HEK293 (cell line): Measurements from ENCODE around the gene KCNA1.

Source experiments
- CTCF ChIA-PET: fragments of 350-600 bp; formaldehyde crosslinking; extraction: SDS; loops from one replicate; lab custom pipeline; 2021; ENCODE audit warnings: antibody characterized with exemption; lab: Yijun Ruan, JAX
- POLR2A ChIA-PET: fragments of 300-600 bp; formaldehyde crosslinking; extraction: SDS; loops from one replicate; lab custom pipeline; 2020; ENCODE audit warnings: antibody characterized with exemption, inconsistent platforms; lab: Yijun Ruan, JAX
- H3K27ac ChIP-seq: fragments of 200-500 bp; sonication (Bioruptor generic); 2 replicates; pipeline ENCODE4 v1.5.1; 2014; ENCODE audit warnings: low read depth, low read length, control low read depth, inconsistent platforms; ENCODE audit errors: extremely low read depth
- H3K36me3 ChIP-seq, 2 experiments: fragments of 200-500 bp in 1 of 2; sonication (Bioruptor generic) in 1 of 2; 1 replicate in 1 of 2; 2 replicates in 1 of 2; pipeline ENCODE4 v1.5.1; 2014 to 2017; ENCODE audit warnings: inconsistent platforms in 2 of 2, low read length in 2 of 2; ENCODE audit not compliant: control insufficient read depth in 2 of 2, insufficient read depth in 1 of 2
- H3K4me1 ChIP-seq: fragments of 200-500 bp; sonication (Bioruptor generic); 2 replicates; pipeline ENCODE4 v1.5.1; 2014; ENCODE audit warnings: mild to moderate bottlenecking, low read length, inconsistent platforms; ENCODE audit not compliant: control insufficient read depth, insufficient read depth
- H3K4me3 ChIP-seq: 2 replicates; pipeline ENCODE4 v1.5.1; 2011; ENCODE audit warnings: low read depth, mild to moderate bottlenecking, control low read depth, low read length, moderate library complexity
- H3K9me3 ChIP-seq: fragments of 200-500 bp; sonication (Bioruptor generic); 2 replicates; pipeline ENCODE4 v1.5.1; 2014; ENCODE audit warnings: low read depth, low read length, inconsistent platforms; ENCODE audit not compliant: control insufficient read depth, insufficient read depth
- GFI1B ChIP-seq: fragments of 450-650 bp; formaldehyde crosslinking; IDR thresholded peaks from 2 replicates; pipeline ENCODE4 v1.5.1; 2016; ENCODE audit warnings: missing biosample characterization, missing genetic modification characterization
- IKZF3 ChIP-seq: fragments of 450-650 bp; IDR thresholded peaks from 2 replicates; pipeline ENCODE4 v1.5.0; 2018; ENCODE audit warnings: missing biosample characterization, mild to moderate bottlenecking, missing genetic modification characterization, moderate library complexity
- KLF10 ChIP-seq: fragments of 450-650 bp; IDR thresholded peaks from 2 replicates; pipeline ENCODE4 v1.5.1; 2018; ENCODE audit warnings: missing biosample characterization, mild to moderate bottlenecking, missing genetic modification characterization
- KLF8 ChIP-seq: fragments of 450-650 bp; formaldehyde crosslinking; IDR thresholded peaks from 2 replicates; pipeline ENCODE4 v1.5.1; 2016; ENCODE audit warnings: missing biosample characterization, missing genetic modification characterization
- OVOL3 ChIP-seq: fragments of 450-650 bp; formaldehyde crosslinking; IDR thresholded peaks from 2 replicates; pipeline ENCODE4 v1.5.1; 2016; ENCODE audit warnings: missing biosample characterization, missing genetic modification characterization
- SALL2 ChIP-seq: fragments of 450-650 bp; formaldehyde crosslinking; IDR thresholded peaks from 2 replicates; pipeline ENCODE4 v1.5.0; 2017; ENCODE audit warnings: missing biosample characterization, mild to moderate bottlenecking, missing genetic modification characterization, borderline replicate concordance
- YY2 ChIP-seq: fragments of 450-650 bp; formaldehyde crosslinking; IDR thresholded peaks from 2 replicates; pipeline ENCODE4 v1.5.1; 2016; ENCODE audit warnings: missing biosample characterization, missing genetic modification characterization
- ZBTB17 ChIP-seq: fragments of 450-650 bp; formaldehyde crosslinking; IDR thresholded peaks from 2 replicates; pipeline ENCODE4 v1.5.1; 2016; ENCODE audit warnings: missing biosample characterization, missing genetic modification characterization
- ZFP3 ChIP-seq: fragments of 450-650 bp; formaldehyde crosslinking; IDR thresholded peaks from 2 replicates; pipeline ENCODE4 v1.5.1; 2016; ENCODE audit warnings: low read depth, missing biosample characterization, missing genetic modification characterization
- ZNF24 ChIP-seq: fragments of 450-650 bp; formaldehyde crosslinking; IDR thresholded peaks from 2 replicates; pipeline ENCODE4 v1.5.1; 2016; ENCODE audit warnings: missing biosample characterization, missing genetic modification characterization
- ZNF26 ChIP-seq: fragments of 450-650 bp; formaldehyde crosslinking; IDR thresholded peaks from 2 replicates; pipeline ENCODE4 v1.5.1; 2016; ENCODE audit warnings: missing biosample characterization, missing genetic modification characterization
- ZNF341 ChIP-seq: fragments of 450-650 bp; formaldehyde crosslinking; IDR thresholded peaks from 2 replicates; pipeline ENCODE4; 2016; ENCODE audit warnings: low read depth, missing biosample characterization, missing genetic modification characterization
- ZNF354C ChIP-seq: fragments of 450-650 bp; formaldehyde crosslinking; IDR thresholded peaks from 2 replicates; pipeline ENCODE4 v1.5.1; 2016; ENCODE audit warnings: missing biosample characterization, missing genetic modification characterization, low read depth, borderline replicate concordance
- ZNF362 ChIP-seq: fragments of 450-650 bp; formaldehyde crosslinking; IDR thresholded peaks from 2 replicates; pipeline ENCODE4 v1.5.1; 2016; ENCODE audit warnings: missing biosample characterization, missing genetic modification characterization
- ZNF37A ChIP-seq: fragments of 450-650 bp; IDR thresholded peaks from 2 replicates; pipeline ENCODE4 v1.5.1; 2018; ENCODE audit warnings: missing biosample characterization, missing genetic modification characterization
- ZNF510 ChIP-seq: fragments of 450-650 bp; formaldehyde crosslinking; IDR thresholded peaks from 2 replicates; pipeline ENCODE4 v1.5.1; 2018; ENCODE audit warnings: mild to moderate bottlenecking, missing genetic modification characterization, missing biosample characterization; ENCODE audit not compliant: insufficient replicate concordance
- ZNF530 ChIP-seq: fragments of 450-650 bp; formaldehyde crosslinking; IDR thresholded peaks from 2 replicates; pipeline ENCODE4 v1.5.1; 2016; ENCODE audit warnings: low read depth, missing biosample characterization, missing genetic modification characterization
- ZNF560 ChIP-seq: fragments of 450-650 bp; formaldehyde crosslinking; IDR thresholded peaks from 2 replicates; pipeline ENCODE4 v1.5.1; 2017; ENCODE audit warnings: missing biosample characterization, missing genetic modification characterization, borderline replicate concordance
- ZNF561 ChIP-seq: fragments of 450-650 bp; IDR thresholded peaks from 2 replicates; pipeline ENCODE4 v1.5.1; 2018; ENCODE audit warnings: missing biosample characterization, missing genetic modification characterization, borderline replicate concordance
- ZNF610 ChIP-seq: fragments of 450-650 bp; formaldehyde crosslinking; IDR thresholded peaks from 2 replicates; pipeline ENCODE4 v1.5.1; 2016; ENCODE audit warnings: missing biosample characterization, missing genetic modification characterization, borderline replicate concordance
- ZNF629 ChIP-seq: fragments of 450-650 bp; formaldehyde crosslinking; IDR thresholded peaks from 2 replicates; pipeline ENCODE4 v1.5.1; 2017; ENCODE audit warnings: missing biosample characterization, missing genetic modification characterization
- ZNF654 ChIP-seq: fragments of 450-650 bp; formaldehyde crosslinking; IDR thresholded peaks from 2 replicates; pipeline ENCODE4 v1.5.1; 2016; ENCODE audit warnings: low read depth, missing biosample characterization, missing genetic modification characterization
- ZNF670 ChIP-seq: fragments of 450-650 bp; formaldehyde crosslinking; IDR thresholded peaks from 2 replicates; pipeline ENCODE4 v1.5.1; 2016; ENCODE audit warnings: missing biosample characterization, missing genetic modification characterization, low read depth
- ZNF777 ChIP-seq: fragments of 450-650 bp; formaldehyde crosslinking; IDR thresholded peaks from 2 replicates; pipeline ENCODE4 v1.5.1; 2017; ENCODE audit warnings: missing biosample characterization, missing genetic modification characterization, borderline replicate concordance
- TF ChIP-seq, protein P1 (sequence below): fragments of 450-650 bp; formaldehyde crosslinking; IDR thresholded peaks from 2 replicates; pipeline ENCODE4 v1.5.1; 2016; ENCODE audit warnings: missing biosample characterization, missing genetic modification characterization
- TF ChIP-seq, protein P2 (sequence below): fragments of 450-650 bp; formaldehyde crosslinking; IDR thresholded peaks from 2 replicates; pipeline ENCODE4 v1.5.1; 2017; ENCODE audit warnings: missing biosample characterization, missing genetic modification characterization
- TF ChIP-seq, protein P3 (sequence below): fragments of 450-650 bp; formaldehyde crosslinking; IDR thresholded peaks from 2 replicates; pipeline ENCODE4 v1.5.1; 2017; ENCODE audit warnings: missing biosample characterization, missing genetic modification characterization
- TF ChIP-seq, protein P4 (sequence below): fragments of 450-650 bp; formaldehyde crosslinking; IDR thresholded peaks from 2 replicates; pipeline ENCODE4 v1.5.1; 2016; ENCODE audit warnings: missing biosample characterization, missing genetic modification characterization, low read depth

Gene KCNA1

DNA sequence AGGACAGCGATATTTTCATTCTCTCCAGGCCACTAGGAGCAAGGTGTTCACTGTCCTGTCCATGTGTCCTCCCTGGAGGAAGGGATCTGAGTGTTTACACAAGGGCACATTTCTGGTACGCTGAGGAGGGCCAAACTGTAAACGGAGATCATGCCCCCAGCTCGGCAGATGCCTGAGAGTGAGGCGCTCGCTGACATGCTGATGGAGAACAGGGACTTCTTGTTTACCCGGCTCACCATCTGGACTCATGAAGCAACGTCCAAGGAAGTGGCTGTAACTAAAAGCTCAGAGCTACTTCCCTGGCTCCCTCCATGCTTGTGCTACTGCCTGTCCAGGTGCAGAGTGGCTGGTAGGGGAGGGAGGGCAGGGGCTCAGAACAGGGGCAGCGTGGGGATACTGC, 43.4 kb upstream of the KCNA1 start (continued):
- no peak for TF ChIP-seq ZNF362 (tag by site-specific recombination)
- TF ChIP-seq KLF10 (tag by site-specific recombination) = no peak
- no peak for TF ChIP-seq OVOL3
- TF ChIP-seq, protein P1, sequence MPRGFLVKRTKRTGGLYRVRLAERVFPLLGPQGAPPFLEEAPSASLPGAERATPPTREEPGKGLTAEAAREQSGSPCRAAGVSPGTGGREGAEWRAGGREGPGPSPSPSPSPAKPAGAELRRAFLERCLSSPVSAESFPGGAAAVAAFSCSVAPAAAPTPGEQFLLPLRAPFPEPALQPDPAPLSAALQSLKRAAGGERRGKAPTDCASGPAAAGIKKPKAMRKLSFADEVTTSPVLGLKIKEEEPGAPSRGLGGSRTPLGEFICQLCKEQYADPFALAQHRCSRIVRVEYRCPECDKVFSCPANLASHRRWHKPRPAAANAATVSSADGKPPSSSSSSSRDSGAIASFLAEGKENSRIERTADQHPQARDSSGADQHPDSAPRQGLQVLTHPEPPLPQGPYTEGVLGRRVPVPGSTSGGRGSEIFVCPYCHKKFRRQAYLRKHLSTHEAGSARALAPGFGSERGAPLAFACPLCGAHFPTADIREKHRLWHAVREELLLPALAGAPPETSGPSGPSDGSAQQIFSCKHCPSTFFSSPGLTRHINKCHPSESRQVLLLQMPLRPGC (tag by site-specific recombination) = no peak
- TF ChIP-seq, protein P2, sequence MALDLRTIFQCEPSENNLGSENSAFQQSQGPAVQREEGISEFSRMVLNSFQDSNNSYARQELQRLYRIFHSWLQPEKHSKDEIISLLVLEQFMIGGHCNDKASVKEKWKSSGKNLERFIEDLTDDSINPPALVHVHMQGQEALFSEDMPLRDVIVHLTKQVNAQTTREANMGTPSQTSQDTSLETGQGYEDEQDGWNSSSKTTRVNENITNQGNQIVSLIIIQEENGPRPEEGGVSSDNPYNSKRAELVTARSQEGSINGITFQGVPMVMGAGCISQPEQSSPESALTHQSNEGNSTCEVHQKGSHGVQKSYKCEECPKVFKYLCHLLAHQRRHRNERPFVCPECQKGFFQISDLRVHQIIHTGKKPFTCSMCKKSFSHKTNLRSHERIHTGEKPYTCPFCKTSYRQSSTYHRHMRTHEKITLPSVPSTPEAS (tag by site-specific recombination) = no peak
- TF ChIP-seq ZNF26 (tag by site-specific recombination) = no peak
- TF ChIP-seq ZNF561 (tag by site-specific recombination) = no peak
- TF ChIP-seq ZNF341 = no peak
- no peak for TF ChIP-seq ZNF354C (tag by site-specific recombination)
- TF ChIP-seq ZNF670 = no peak
- TF ChIP-seq ZNF510 (tag by site-specific recombination) = no peak
- TF ChIP-seq ZNF560 = no peak
- no peak for TF ChIP-seq ZNF629 (tag by site-specific recombination)
- TF ChIP-seq KLF8 (tag by site-specific recombination) = no peak

- POLR2A ChIA-PET = no interaction called here
- Histone ChIP-seq H3K4me1 (no peaks in the 10 kb centered on the region), H3K9me3 (no peaks in the 10 kb centered on the region), H3K36me3 (no peaks in the 10 kb centered on the region), H3K4me3 (no peak overlapping the region), H3K27ac (no peak overlapping the region)
- CTCF ChIA-PET = interaction anchor here (8.6 kb wide), 1 partner anchor 10 kb away, joined by 74 read pairs; no protein-coding TSS in a partner anchor
- no peak for TF ChIP-seq YY2 (tag by site-specific recombination)
- TF ChIP-seq, protein P3, sequence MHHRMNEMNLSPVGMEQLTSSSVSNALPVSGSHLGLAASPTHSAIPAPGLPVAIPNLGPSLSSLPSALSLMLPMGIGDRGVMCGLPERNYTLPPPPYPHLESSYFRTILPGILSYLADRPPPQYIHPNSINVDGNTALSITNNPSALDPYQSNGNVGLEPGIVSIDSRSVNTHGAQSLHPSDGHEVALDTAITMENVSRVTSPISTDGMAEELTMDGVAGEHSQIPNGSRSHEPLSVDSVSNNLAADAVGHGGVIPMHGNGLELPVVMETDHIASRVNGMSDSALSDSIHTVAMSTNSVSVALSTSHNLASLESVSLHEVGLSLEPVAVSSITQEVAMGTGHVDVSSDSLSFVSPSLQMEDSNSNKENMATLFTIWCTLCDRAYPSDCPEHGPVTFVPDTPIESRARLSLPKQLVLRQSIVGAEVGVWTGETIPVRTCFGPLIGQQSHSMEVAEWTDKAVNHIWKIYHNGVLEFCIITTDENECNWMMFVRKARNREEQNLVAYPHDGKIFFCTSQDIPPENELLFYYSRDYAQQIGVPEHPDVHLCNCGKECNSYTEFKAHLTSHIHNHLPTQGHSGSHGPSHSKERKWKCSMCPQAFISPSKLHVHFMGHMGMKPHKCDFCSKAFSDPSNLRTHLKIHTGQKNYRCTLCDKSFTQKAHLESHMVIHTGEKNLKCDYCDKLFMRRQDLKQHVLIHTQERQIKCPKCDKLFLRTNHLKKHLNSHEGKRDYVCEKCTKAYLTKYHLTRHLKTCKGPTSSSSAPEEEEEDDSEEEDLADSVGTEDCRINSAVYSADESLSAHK (tag by site-specific recombination) = no peak
- no peak for TF ChIP-seq IKZF3 (tag by site-specific recombination)
- TF ChIP-seq GFI1B = no peak
- no peak for TF ChIP-seq ZNF530 (tag by site-specific recombination)
- TF ChIP-seq, protein P4, sequence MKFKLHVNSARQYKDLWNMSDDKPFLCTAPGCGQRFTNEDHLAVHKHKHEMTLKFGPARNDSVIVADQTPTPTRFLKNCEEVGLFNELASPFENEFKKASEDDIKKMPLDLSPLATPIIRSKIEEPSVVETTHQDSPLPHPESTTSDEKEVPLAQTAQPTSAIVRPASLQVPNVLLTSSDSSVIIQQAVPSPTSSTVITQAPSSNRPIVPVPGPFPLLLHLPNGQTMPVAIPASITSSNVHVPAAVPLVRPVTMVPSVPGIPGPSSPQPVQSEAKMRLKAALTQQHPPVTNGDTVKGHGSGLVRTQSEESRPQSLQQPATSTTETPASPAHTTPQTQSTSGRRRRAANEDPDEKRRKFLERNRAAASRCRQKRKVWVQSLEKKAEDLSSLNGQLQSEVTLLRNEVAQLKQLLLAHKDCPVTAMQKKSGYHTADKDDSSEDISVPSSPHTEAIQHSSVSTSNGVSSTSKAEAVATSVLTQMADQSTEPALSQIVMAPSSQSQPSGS (tag by site-specific recombination) = no peak
- no peak for TF ChIP-seq ZNF24
- no peak for TF ChIP-seq ZBTB17 (tag by site-specific recombination)
- no peak for TF ChIP-seq ZFP3 (tag by site-specific recombination)
- no peak for TF ChIP-seq ZNF654 (tag by site-specific recombination)
- no peak for TF ChIP-seq ZNF777
- no peak for TF ChIP-seq ZNF610 (tag by site-specific recombination)
- TF ChIP-seq SALL2 = no peak
- no peak for TF ChIP-seq ZNF37A (tag by site-specific recombination)
Measured at GRCh38 chr12:4867384-4867783, 42.3 kb upstream of the KCNA1 start.
